NB4 (cell line): Measurements from ENCODE around the gene TFCP2.

ENCODE experiments used
- DNase-seq: peaks from one replicate; pipeline ENCODE4 v3.0.0; 2010; ENCODE audit warnings: low read depth
- H3K4me3 ChIP-seq: one replicate; pipeline ENCODE4 v1.5.1; 2011; ENCODE audit warnings: mild to moderate bottlenecking, low read depth, low read length, moderate library complexity
- MAX ChIP-seq: IDR thresholded peaks from 2 replicates; pipeline ENCODE4 v1.6.1; 2011; ENCODE audit warnings: low read depth, low read length
- MYC ChIP-seq: IDR thresholded peaks from 2 replicates; pipeline ENCODE4 v1.6.1; 2011; ENCODE audit warnings: low read depth, low read length
- POLR2A ChIP-seq: IDR thresholded peaks from 2 replicates; pipeline ENCODE4 v1.6.1; 2011; ENCODE audit warnings: mild to moderate bottlenecking; ENCODE audit not compliant: insufficient read length; ENCODE audit errors: extremely low read depth
- TF ChIP-seq, protein P1 (sequence below): IDR thresholded peaks from one replicate; pipeline ENCODE4 v1.5.1; 2012; ENCODE audit warnings: low read depth, low read length

Gene TFCP2

DNA sequence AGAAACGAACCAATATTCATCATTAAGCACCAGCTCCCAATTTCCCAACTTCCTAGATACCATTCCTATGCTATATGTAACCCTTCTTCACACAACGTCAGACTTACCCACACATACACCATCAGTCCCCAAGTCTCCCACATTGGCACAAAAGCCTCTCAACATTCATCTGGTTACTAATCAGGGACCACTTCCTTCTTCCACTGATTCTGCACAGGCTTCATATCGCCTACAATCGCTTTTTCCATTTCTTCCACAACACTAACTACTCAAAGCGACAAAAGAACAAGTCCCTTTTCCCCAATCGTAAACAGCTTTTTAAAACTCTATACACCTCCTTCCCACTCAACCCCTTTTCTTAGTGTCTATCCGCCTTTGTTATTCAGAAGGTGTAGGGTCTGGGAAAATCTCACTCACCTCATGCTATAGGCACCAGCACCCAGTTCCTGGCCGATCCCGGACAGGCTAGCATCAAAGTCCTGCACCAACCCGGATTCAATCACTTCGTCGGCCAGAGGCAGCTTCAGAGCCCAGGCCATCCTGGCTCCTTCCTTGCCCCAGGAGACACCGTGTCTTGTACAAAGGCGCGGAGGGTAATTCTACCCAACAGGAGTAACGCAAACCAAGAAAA is 936 bp downstream of the TFCP2 start:
- TF ChIP-seq MAX (no peak), MYC (no peak), POLR2A (no peak)
- TF ChIP-seq, protein P1, sequence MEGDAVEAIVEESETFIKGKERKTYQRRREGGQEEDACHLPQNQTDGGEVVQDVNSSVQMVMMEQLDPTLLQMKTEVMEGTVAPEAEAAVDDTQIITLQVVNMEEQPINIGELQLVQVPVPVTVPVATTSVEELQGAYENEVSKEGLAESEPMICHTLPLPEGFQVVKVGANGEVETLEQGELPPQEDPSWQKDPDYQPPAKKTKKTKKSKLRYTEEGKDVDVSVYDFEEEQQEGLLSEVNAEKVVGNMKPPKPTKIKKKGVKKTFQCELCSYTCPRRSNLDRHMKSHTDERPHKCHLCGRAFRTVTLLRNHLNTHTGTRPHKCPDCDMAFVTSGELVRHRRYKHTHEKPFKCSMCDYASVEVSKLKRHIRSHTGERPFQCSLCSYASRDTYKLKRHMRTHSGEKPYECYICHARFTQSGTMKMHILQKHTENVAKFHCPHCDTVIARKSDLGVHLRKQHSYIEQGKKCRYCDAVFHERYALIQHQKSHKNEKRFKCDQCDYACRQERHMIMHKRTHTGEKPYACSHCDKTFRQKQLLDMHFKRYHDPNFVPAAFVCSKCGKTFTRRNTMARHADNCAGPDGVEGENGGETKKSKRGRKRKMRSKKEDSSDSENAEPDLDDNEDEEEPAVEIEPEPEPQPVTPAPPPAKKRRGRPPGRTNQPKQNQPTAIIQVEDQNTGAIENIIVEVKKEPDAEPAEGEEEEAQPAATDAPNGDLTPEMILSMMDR, result no peak
- peak overlapping the region; percentile 87 for H3K4me3 ChIP-seq
- DNase-seq, result peak; percentile 54

- no peak for DNase-seq
- no peak for TF ChIP-seq MYC
- no peak for TF ChIP-seq MAX
- no peak overlapping the region for H3K4me3 ChIP-seq
Measured at GRCh38 chr12:51163795-51164194, 9.1 kb downstream of the TFCP2 start.

- no peak for TF ChIP-seq POLR2A
- no peak for TF ChIP-seq MAX
- TF ChIP-seq, protein P1, result no peak
- TF ChIP-seq MYC, result no peak
- no peak overlapping the region for H3K4me3 ChIP-seq
- no peak for DNase-seq
Measured at GRCh38 chr12:51162217-51162616, 10.7 kb downstream of the TFCP2 start.

- H3K4me3 ChIP-seq, result no peak overlapping the region
- peak; percentile 59 for DNase-seq
- TF ChIP-seq MAX, result no peak
- TF ChIP-seq POLR2A, result no peak
- no peak for TF ChIP-seq MYC
- TF ChIP-seq, protein P1, result no peak
Measured at GRCh38 chr12:51160814-51161459, 12.0 kb downstream of the TFCP2 start.

DNA sequence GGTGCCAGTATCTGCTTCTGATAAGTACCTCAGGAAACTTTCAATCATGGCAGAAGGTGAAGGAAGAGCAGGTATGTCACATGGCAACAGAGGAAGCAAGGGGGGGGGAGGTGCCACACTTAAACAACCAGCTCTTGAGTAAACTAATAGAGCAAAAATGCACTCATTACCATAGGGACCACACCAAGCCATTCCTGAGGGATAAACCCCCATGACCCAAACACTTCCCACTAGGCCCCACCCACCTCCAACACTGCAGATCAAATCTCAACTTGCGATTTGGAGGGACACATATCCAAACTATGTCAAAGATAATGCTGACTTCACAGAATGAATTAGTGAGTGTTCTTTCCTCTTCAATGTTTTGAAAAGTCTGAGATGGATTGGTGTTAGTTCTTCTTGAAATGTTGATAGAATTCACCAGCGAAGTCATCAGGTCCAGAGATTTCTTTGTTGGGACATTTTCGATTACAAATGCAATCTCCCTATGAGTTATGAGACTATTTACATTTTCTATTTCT is 16.6 kb downstream of the TFCP2 start:
- TF ChIP-seq, protein P1, result no peak
- TF ChIP-seq MAX, result no peak
- TF ChIP-seq MYC, result no peak
- TF ChIP-seq POLR2A, result no peak
- DNase-seq, result no peak

DNA sequence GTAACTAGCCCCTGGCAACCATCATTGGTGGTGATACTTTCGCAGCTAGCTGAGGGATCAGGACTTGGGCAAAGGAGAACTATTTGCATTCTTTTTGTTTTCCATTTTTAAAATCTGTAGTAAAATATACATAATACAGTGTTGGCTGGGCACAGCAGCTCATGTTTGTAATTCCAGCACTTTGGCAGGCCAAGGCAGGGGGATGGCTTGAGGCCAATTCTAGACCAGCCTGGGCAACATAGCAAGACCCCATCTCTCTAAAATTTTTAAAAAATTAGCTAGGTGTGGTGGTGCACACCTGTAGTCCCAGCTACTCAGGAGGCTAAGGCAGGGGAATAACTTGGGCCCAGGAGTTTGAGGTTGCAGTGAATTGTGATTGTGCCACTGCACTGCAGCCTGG is 20.0 kb downstream of the TFCP2 start:
- no peak for DNase-seq
- H3K4me3 ChIP-seq, result no peak overlapping the region
- TF ChIP-seq POLR2A, result no peak

More for the DNA sequence above, 16.6 kb downstream of the TFCP2 start:
- H3K4me3 ChIP-seq, result no peak overlapping the region
